Fibroblast of skin of left quadriceps (primary cell): ENCODE data around the gene TBATA.
"Not testable (repeated sequence)": the region's sequence is repeated elsewhere in the genome, so short reads cannot be mapped to it uniquely, and the experiment has no call there.

Experiments
- DNase-seq, 2 experiments: peaks; one replicate each; pipeline ENCODE4 v3.0.0-alpha.2; 2013; ENCODE audit warnings: low read depth in 2 of 2

TBATA gene

GRCh38 chr10:70779511-70780369 lies 5.4 kb downstream of the TBATA start:
- DNase-seq, result no peak

- DNase-seq, result no peak
Observed at GRCh38 chr10:70779088-70779487, 6.1 kb downstream of the TBATA start.

- DNase-seq, result no peak
Observed at GRCh38 chr10:70778267-70778924, 6.8 kb downstream of the TBATA start.

- no peak for DNase-seq
Observed at GRCh38 chr10:70777063-70777875, 7.9 kb downstream of the TBATA start.

- DNase-seq, result no peak
Observed at GRCh38 chr10:70776455-70777005, 8.6 kb downstream of the TBATA start.

- no peak for DNase-seq
Observed at GRCh38 chr10:70775679-70776454, 9.3 kb downstream of the TBATA start.

GRCh38 chr10:70774810-70775678 lies 10.1 kb downstream of the TBATA start:
- no peak for DNase-seq

GRCh38 chr10:70773965-70774809 lies 11.0 kb downstream of the TBATA start:
- DNase-seq, result no peak

- no peak for DNase-seq
Observed at GRCh38 chr10:70773461-70773860, 11.7 kb downstream of the TBATA start.

- DNase-seq, result no peak
Observed at GRCh38 chr10:70772627-70773026, 12.6 kb downstream of the TBATA start.

GRCh38 chr10:70771311-70772194 lies 13.6 kb downstream of the TBATA start:
- DNase-seq, result no peak

- DNase-seq, result not testable (repeated sequence)
Observed at GRCh38 chr10:70770516-70770915, 14.7 kb downstream of the TBATA start.

GRCh38 chr10:70770001-70770400 lies 15.2 kb downstream of the TBATA start:
- no peak for DNase-seq

GRCh38 chr10:70769121-70769520 lies 16.1 kb downstream of the TBATA start:
- no peak for DNase-seq

- not testable (repeated sequence) for DNase-seq
Observed at GRCh38 chr10:70768026-70768685, 17.0 kb downstream of the TBATA start.

GRCh38 chr10:70765794-70766594 lies 19.2 kb downstream of the TBATA start:
- no peak for DNase-seq

- DNase-seq, result no peak
Observed at GRCh38 chr10:70763567-70763966, 21.6 kb downstream of the TBATA start.
